Measurements from ENCODE around the gene COL6A6.

DNA sequence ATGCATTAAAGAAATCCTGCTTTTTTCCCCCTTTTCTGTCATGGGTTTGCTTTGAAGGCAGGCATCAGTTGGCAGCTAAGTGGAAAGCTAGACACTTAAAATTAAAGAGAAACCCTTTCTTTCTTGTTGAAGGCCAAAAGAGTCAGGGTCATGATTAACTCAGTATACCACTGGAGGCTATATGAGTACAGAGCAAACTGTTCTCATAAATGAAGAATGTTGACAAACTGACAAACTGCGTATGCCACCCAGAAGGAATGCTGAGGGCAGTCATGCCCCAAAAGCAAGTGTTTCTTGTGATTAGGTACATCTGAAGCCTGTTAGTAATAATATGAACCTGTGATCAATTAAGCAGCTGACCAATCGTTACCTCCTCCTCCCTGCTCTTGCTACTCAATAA, 43.6 kb upstream of the COL6A6 start:
- TF ChIP-seq, protein P1, sequence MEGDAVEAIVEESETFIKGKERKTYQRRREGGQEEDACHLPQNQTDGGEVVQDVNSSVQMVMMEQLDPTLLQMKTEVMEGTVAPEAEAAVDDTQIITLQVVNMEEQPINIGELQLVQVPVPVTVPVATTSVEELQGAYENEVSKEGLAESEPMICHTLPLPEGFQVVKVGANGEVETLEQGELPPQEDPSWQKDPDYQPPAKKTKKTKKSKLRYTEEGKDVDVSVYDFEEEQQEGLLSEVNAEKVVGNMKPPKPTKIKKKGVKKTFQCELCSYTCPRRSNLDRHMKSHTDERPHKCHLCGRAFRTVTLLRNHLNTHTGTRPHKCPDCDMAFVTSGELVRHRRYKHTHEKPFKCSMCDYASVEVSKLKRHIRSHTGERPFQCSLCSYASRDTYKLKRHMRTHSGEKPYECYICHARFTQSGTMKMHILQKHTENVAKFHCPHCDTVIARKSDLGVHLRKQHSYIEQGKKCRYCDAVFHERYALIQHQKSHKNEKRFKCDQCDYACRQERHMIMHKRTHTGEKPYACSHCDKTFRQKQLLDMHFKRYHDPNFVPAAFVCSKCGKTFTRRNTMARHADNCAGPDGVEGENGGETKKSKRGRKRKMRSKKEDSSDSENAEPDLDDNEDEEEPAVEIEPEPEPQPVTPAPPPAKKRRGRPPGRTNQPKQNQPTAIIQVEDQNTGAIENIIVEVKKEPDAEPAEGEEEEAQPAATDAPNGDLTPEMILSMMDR (conservative IDR thresholded peaks at IDR 0.05): no peak
- TF ChIP-seq ZFX (IDR thresholded peaks at IDR 0.05): no peak
